ENCODE data around the gene PRXL2B.

GRCh38 chr1:2587860-2588571, 1.4 kb downstream of the PRXL2B start:
- no peak for TF ChIP-seq EZH2phosphoT487 (IDR thresholded peaks at IDR 0.05; ENCODE audit: low read length)
- TF ChIP-seq, protein P1, sequence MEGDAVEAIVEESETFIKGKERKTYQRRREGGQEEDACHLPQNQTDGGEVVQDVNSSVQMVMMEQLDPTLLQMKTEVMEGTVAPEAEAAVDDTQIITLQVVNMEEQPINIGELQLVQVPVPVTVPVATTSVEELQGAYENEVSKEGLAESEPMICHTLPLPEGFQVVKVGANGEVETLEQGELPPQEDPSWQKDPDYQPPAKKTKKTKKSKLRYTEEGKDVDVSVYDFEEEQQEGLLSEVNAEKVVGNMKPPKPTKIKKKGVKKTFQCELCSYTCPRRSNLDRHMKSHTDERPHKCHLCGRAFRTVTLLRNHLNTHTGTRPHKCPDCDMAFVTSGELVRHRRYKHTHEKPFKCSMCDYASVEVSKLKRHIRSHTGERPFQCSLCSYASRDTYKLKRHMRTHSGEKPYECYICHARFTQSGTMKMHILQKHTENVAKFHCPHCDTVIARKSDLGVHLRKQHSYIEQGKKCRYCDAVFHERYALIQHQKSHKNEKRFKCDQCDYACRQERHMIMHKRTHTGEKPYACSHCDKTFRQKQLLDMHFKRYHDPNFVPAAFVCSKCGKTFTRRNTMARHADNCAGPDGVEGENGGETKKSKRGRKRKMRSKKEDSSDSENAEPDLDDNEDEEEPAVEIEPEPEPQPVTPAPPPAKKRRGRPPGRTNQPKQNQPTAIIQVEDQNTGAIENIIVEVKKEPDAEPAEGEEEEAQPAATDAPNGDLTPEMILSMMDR (IDR thresholded peaks at IDR 0.05; ENCODE audit: low read length): no peak

Data from MM.1S (cell line).